ENCODE measurements around the gene FBXL2.
"Not testable (repeated sequence)": the region's sequence is repeated elsewhere in the genome, so short reads cannot be mapped to it uniquely, and the experiment has no call there.

Gene FBXL2

DNA sequence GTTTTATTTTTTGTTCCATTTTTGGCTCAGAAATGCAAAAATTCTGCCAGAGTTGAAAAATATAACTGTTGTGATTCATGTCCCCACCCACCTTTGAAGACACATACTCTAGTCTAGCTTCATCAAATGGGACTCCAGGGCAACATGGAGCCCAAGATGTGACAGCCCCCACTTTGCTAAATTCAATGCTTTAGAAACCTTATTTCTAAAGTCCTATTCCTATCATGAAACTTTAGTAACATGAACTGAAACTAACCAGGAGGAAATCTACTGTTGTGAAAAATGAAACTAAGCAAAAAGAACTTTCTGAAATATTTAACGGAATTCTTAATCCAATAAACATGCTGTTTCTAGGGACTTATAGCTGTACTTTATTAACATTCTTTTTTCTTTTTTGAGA is 142.7 kb downstream of the FBXL2 start:
- Mint-ChIP-seq H3K4me1 (ENCODE audit: low read depth) (peaks cover 17% of the 10 kb centered on the region), H3K4me3 (no peak overlapping the region), H3K27ac (peak overlapping the region; percentile 45), H3K36me3 (ENCODE audit: low read depth) (peaks cover 45% of the 10 kb centered on the region), H3K9me3 (no peaks in the 10 kb centered on the region), H3K27me3 (ENCODE audit: low read depth) (no peaks in the 10 kb centered on the region)

DNA sequence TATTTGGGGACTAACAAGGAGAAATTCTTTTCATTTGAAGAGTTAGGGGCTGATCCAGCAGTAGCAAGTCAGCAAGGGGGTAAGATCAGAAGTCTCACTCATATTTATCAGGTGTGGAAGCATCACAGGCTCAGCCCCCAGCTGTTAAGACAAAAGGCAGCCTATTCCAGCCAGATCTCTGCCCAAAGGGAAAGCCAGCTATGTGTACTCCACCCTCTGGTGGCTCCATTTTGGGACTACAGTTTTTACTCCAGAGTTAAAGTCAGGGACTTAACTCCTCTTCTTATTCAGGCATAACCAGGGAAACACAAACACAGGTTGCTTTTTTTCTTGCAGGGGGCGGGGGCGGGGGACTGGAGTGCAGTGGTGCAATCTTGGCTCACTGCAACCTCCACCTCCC is 143.7 kb downstream of the FBXL2 start:
- Mint-ChIP-seq H3K36me3 (ENCODE audit: low read depth) (peaks cover 44% of the 10 kb centered on the region), H3K27me3 (ENCODE audit: low read depth) (no peaks in the 10 kb centered on the region), H3K27ac (no peak overlapping the region), H3K4me3 (no peak overlapping the region), H3K4me1 (ENCODE audit: low read depth) (peaks cover 17% of the 10 kb centered on the region), H3K9me3 (no peaks in the 10 kb centered on the region)

DNA sequence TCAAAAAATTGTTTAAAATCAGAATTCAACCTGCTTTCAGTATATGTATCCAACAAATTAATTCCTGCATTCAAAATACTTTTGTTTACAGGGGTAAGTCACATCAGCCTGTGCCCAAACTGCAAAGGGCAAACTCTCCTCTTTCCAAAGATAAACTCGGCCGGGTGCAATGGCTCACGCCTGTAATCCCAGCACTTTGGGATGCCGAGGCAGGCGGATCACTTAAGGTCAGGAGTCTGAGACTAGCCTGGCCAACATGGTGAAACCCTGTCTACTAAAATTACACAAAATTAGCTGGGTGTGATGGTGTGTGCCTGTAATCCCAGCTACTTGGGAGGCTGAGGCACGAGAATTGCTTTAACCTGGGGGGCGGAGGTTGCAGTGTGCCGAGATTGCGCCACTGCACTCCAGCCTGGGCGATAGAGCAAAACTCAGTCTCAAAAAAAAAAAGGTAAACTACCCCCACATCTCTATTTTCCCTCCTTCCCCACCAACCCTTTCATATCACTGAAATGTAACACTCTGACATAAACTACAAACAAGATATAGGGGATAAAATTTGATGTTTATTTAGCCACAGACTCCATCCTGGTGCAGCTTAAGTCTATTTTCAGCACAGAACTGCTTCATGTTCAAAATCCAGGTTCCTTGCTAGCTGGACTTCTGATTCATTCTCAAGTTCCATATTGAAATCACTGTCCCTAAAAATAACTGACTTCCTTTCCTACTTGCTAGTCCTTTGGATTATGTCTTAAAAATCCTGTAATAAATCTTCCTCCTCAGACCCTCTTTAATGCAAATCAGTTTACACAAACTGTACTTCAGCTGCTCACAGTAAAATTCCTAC is 147.6 kb downstream of the FBXL2 start:
- H3K27me3 Mint-ChIP-seq (ENCODE audit: low read depth), result no peaks in the 10 kb centered on the region
- no peak overlapping the region for H3K27ac Mint-ChIP-seq
- no peaks in the 10 kb centered on the region for H3K9me3 Mint-ChIP-seq
- H3K4me1 Mint-ChIP-seq (ENCODE audit: low read depth), result peaks cover 24% of the 10 kb centered on the region
- peaks cover 26% of the 10 kb centered on the region for H3K36me3 Mint-ChIP-seq (ENCODE audit: low read depth)
- H3K4me3 Mint-ChIP-seq, result no peak overlapping the region

DNA sequence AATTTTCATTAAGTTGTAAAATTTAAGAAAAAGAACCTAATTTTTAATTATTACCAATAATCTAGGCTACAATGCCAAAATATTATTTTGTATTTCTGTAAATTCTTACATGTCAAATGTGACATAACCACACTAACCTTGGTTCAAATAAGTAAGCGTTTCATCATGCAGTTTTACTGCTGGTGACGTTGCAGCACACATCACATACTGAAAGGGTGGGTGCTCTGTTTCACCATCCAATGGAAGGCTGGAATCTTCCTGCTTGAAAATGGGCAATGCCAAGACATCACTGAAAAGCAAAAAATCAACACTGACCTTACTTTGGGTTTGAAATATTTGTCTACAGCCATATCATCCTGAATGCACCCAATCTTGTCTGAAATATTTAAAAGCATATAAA is 148.2 kb downstream of the FBXL2 start:
- Mint-ChIP-seq H3K27me3 (ENCODE audit: low read depth) (no peaks in the 10 kb centered on the region), H3K27ac (no peak overlapping the region), H3K4me3 (no peak overlapping the region), H3K36me3 (ENCODE audit: low read depth) (peaks cover 23% of the 10 kb centered on the region), H3K9me3 (no peaks in the 10 kb centered on the region), H3K4me1 (ENCODE audit: low read depth) (peaks cover 27% of the 10 kb centered on the region)

DNA sequence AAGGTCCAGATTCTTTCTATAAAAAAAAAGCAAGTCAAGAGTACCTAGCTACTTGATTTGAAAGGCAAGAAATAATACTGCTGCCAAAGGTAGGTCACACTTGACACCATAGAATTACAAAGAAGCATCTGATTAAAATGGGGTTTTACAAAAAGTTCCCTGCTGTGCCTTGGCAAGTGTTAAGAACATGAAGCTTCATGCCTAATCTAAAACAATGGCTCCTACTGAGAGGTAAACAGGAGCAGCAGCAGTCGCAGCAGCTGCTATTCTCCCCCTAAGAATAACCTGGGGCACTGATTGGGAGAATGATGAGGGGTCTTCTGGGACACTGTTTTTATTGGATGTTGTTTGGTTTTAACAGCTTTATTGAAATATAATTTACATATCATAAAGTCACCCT is 148.8 kb downstream of the FBXL2 start:
- H3K36me3 Mint-ChIP-seq (ENCODE audit: low read depth), result peaks cover 21% of the 10 kb centered on the region
- no peaks in the 10 kb centered on the region for H3K27me3 Mint-ChIP-seq (ENCODE audit: low read depth)
- H3K4me1 Mint-ChIP-seq (ENCODE audit: low read depth), result peaks cover 29% of the 10 kb centered on the region
- no peak overlapping the region for H3K4me3 Mint-ChIP-seq
- no peak overlapping the region for H3K27ac Mint-ChIP-seq
- H3K9me3 Mint-ChIP-seq, result no peaks in the 10 kb centered on the region

DNA sequence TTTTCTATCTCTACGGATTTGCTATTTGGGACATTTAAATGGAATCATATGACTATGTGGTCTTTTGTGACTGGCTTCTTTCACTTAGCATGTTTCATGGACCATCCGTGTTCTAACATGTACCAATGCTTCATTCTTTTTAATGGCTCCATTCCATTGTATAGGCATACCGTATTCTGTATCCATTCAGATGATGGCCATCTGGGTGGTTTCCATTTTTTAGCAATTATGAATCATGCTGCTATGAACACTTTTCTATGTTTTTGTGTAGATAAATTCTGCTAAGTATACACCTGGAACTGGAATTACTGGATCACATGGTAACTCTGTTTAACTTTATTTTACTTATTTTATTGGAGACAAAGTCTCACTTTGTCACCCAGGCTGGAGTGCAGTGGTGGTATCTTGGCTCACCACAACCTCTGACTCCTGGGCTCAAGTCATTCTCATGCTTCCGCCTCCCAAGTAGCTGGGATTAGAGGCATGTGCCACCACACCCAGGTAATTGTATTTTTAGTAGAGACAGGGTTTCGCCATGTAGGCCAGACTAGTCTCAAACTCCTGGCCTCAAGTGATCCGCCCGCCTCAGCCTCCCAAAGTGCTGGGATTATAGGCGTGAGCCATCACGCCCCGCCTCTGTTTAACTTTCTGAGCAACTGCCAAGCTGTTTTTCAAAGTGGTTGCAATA is 149.5 kb downstream of the FBXL2 start:
- H3K4me3 Mint-ChIP-seq, result no peak overlapping the region
- no peaks in the 10 kb centered on the region for H3K27me3 Mint-ChIP-seq (ENCODE audit: low read depth)
- peaks cover 16% of the 10 kb centered on the region for H3K36me3 Mint-ChIP-seq (ENCODE audit: low read depth)
- no peak overlapping the region for H3K27ac Mint-ChIP-seq
- H3K4me1 Mint-ChIP-seq (ENCODE audit: low read depth), result peaks cover 31% of the 10 kb centered on the region
- H3K9me3 Mint-ChIP-seq, result no peaks in the 10 kb centered on the region

DNA sequence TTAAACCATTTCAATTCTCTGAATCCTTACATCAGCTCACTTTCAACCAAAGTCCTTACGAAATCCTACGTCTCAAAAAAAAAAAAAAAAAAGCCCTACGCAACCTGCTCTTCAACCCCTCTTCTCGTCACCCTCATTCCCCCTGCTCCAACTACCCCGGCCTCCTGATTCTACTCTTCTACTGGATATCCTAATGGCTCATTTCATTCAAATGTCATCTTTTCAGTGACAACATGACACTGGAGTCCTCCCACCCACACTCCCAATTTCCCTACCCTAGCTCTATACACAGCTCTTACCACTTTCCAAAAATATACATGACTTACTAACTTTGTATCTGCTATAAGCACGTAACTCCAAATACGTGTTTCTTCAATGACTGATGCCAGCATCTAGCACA is 151.5 kb downstream of the FBXL2 start:
- H3K4me3 Mint-ChIP-seq, result no peak overlapping the region
- H3K27ac Mint-ChIP-seq, result no peak overlapping the region

DNA sequence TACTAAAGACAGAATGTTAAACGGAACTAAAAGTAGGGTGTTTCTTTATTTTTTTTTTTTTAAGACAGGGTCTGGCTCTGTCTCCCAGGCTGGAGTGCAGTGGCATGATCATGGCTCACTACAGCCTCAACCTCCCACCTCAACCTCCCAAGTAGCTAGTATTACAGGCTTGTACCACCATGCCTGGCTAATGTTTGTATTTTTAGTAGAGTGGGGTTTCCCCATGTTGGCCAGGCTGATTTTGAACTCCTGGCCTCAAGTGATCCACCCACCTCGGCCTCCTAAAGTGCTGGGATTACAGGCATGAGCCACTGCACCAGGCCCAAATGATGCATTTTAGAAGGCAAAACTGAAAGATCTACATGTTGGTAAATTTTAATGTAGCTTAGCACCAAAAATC is 152.1 kb downstream of the FBXL2 start:
- H3K9me3 Mint-ChIP-seq; H3K27ac Mint-ChIP-seq; H3K4me3 Mint-ChIP-seq; H3K36me3 Mint-ChIP-seq (ENCODE audit: low read depth); H3K27me3 Mint-ChIP-seq (ENCODE audit: low read depth): not testable (repeated sequence)
- peaks cover 42% of the 10 kb centered on the region for H3K4me1 Mint-ChIP-seq (ENCODE audit: low read depth)

More for the DNA sequence above, 151.5 kb downstream of the FBXL2 start:
- Mint-ChIP-seq H3K27me3 (ENCODE audit: low read depth) (no peaks in the 10 kb centered on the region), H3K4me1 (ENCODE audit: low read depth) (peaks cover 40% of the 10 kb centered on the region), H3K9me3 (no peaks in the 10 kb centered on the region), H3K36me3 (ENCODE audit: low read depth) (peaks cover 7% of the 10 kb centered on the region)

DNA sequence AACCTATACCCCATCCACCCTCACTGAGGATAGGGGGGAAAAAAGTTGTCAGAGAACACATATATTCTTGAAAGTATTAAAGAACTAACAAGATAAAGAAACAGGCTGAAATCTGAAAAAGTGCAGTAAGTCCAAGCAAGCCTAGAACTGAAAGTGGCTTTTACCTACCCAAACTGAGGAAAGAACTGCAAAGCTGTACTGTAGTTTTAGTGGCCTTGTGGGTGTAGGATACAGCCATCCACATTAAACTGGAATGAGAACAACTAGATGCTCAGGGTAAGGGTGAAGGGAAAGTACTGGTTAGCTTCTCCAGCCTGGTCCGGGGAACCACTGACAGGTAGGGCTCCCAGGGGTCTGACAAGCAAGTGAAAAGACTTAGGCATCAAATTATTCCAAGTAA is 152.8 kb downstream of the FBXL2 start:
- Mint-ChIP-seq H3K36me3 (ENCODE audit: low read depth) (peaks cover 6% of the 10 kb centered on the region), H3K4me1 (ENCODE audit: low read depth) (peaks cover 42% of the 10 kb centered on the region), H3K9me3 (no peaks in the 10 kb centered on the region), H3K27ac (no peak overlapping the region), H3K4me3 (no peak overlapping the region), H3K27me3 (ENCODE audit: low read depth) (no peaks in the 10 kb centered on the region)

DNA sequence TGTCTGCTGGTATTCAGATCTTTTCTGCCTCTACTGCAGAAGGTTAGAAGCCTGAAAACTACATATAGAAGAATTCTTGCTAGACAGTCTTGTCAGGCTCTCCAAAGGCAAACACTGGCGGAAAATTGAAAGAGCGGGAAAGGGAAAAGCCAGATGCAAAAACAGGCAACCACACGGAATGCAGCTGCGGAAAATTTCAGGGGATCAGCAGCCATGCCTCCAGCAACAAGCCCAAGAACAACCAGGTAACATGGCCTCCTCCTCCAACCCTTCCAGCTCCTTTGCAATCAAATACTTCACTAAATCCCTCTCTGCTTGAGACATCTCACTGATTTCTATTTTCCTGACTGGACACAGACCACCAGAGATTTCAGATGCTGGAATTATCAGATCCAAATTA is 153.3 kb downstream of the FBXL2 start:
- H3K27ac Mint-ChIP-seq, result no peak overlapping the region
- H3K4me3 Mint-ChIP-seq, result no peak overlapping the region
- H3K4me1 Mint-ChIP-seq (ENCODE audit: low read depth), result peaks cover 46% of the 10 kb centered on the region
- H3K9me3 Mint-ChIP-seq, result no peaks in the 10 kb centered on the region
- H3K36me3 Mint-ChIP-seq (ENCODE audit: low read depth), result peaks cover 2% of the 10 kb centered on the region
- H3K27me3 Mint-ChIP-seq (ENCODE audit: low read depth), result no peaks in the 10 kb centered on the region

DNA sequence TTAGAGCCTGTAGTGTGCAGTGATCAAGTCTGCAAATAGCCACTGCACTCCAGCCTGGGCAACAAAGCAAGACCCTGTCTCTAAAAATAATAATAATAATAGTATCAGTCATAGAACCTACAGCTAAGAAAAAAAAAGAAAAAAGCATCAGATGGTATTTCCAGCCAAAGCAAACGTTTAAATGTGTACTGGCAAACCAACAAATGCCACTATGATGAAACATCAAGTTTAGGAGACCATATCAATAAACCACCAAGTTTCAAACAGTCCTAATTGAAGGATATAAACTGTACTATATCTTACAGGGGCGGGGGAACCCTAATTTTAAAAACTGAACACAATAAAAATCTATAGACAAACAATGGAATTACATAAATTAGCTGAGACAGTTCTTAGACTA is 156.6 kb downstream of the FBXL2 start:
- H3K27ac Mint-ChIP-seq, result no peak overlapping the region
- H3K27me3 Mint-ChIP-seq (ENCODE audit: low read depth), result no peaks in the 10 kb centered on the region
- no peak overlapping the region for H3K4me3 Mint-ChIP-seq
- no peaks in the 10 kb centered on the region for H3K9me3 Mint-ChIP-seq
- H3K36me3 Mint-ChIP-seq (ENCODE audit: low read depth), result peaks cover 2% of the 10 kb centered on the region
- H3K4me1 Mint-ChIP-seq (ENCODE audit: low read depth), result peaks cover 62% of the 10 kb centered on the region
